GM08714 (cell line): ENCODE data around the gene TTC39B.

Experiments
- H3K4me3 ChIP-seq: fragments of 200-500 bp; sonication (Bioruptor generic); 2 replicates; pipeline ENCODE4 v1.5.1; 2014; ENCODE audit warnings: mild to moderate bottlenecking, low read length, inconsistent platforms
- ZNF274 ChIP-seq: IDR thresholded peaks from 2 replicates; pipeline ENCODE4 v1.6.1; 2012; ENCODE audit warnings: mild to moderate bottlenecking, low read depth, low read length

TTC39B gene

DNA sequence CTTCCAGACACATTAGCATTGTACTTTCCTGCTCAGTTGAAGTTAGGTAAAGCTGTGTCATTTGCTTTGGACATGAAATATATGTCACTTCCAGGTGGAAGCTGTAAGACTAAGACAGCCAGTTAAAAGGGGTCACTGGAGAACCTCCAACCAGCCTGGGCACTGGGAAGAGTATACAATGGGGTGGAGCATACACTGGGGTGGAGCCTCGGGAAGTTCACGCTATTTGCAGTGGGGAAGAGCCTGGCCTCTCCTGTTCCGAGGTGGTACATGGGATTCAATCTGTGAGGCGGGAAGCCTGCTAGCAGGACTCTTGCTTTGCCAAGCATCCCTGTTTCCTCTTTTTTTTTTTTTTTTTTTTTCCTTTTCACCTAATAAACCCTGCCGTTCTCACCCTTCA is 145.3 kb downstream of the TTC39B start:
- H3K4me3 ChIP-seq = no peak overlapping the region
- no peak for TF ChIP-seq ZNF274

DNA sequence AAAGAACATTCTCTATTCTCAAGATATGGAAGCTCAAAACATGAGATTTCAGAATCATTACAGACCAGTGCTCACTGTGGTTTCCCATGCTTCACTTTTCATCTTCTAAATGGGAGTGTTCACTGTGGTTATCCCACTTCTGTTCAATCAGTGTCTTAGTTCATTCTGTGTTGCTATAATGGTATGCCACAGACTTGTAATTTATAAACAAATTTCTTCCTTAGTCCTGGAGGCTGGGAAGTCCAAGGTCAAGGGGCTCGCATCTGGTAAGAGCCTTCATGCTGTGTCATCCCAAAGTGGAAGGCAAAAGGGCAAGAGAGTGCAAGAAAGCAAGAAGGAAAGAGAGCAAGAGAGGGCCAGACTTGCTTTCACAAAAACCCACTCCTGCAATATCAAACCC is 146.3 kb downstream of the TTC39B start:
- TF ChIP-seq ZNF274 = no peak
- no peak overlapping the region for H3K4me3 ChIP-seq

DNA sequence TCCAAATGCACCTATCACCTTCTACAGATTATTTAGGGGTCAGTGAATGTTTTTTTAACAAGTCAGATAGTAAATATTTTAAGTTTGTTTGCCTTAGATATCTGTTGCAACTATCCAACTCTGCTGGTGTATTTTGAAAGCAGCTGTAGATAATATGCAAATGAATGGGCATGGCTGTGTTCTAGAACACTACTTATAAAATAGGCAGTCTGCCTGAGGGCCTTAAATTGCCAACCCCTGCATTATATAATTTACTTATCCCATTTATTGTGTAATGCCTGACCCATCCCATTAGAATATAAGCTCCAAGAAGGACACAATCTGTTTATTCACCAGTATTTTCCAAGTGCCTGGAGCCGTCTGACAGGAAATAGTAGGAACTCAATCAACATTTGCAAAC is 149.0 kb downstream of the TTC39B start:
- no peak overlapping the region for H3K4me3 ChIP-seq
- no peak for TF ChIP-seq ZNF274

DNA sequence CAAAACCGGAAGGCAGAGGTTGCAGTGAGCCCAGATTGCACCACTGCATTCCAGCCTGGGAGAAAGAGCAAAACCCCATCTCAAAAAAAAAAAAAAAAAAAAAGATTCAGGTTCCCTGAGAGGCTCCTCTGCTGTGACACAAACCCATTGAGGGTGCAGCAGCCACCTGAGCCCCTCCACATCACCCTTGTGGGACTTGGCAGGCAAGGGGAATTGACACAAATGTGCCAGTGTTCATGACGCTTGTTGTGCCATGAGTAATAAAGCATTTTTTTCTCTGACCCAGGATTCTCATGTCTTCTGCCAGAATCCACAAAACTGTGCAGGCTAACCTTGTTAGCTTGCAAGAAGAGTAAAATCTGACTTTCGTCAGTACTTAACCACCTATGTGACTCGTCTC is 149.6 kb downstream of the TTC39B start:
- no peak overlapping the region for H3K4me3 ChIP-seq

DNA sequence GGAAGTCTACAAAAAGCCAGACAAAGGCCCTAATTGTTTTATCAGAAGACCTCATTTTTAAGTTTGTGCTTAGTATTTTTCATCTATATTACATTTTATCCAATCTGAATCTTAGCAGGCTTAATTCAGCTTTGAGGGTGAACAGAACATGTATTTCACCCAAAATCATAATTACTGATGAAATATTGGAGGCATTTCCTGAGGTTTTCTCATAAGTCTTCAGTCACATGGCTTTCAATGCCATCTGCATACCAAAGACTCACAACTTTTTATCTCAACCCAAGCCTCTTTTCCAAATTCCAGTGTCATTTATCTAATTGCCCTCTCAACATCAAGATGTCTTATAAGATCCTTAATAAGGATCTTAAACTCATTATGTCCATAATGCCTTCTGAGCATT is 150.8 kb downstream of the TTC39B start:
- H3K4me3 ChIP-seq = no peak overlapping the region
- no peak for TF ChIP-seq ZNF274

More for the DNA sequence above, 149.6 kb downstream of the TTC39B start:
- TF ChIP-seq ZNF274 = no peak

DNA sequence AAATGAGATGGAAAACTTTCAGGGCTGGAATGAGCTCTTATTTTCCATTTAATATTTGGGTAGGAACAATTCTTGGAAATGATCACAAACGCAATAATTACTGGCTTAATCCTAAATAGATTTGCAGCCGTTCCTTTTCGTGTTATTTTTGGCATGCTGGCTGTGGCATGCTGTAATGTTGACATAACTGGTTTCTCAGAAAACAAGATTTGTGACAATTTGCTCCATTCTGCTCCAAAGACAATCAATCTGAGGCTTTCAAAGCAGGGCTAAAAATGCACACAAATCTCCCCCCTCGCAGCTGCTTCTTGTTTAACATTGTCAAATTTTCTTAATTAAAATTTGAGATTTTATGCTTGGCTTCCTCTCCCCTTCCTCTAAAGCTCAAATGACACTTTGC is 151.2 kb downstream of the TTC39B start:
- H3K4me3 ChIP-seq = no peak overlapping the region
- TF ChIP-seq ZNF274 = no peak

DNA sequence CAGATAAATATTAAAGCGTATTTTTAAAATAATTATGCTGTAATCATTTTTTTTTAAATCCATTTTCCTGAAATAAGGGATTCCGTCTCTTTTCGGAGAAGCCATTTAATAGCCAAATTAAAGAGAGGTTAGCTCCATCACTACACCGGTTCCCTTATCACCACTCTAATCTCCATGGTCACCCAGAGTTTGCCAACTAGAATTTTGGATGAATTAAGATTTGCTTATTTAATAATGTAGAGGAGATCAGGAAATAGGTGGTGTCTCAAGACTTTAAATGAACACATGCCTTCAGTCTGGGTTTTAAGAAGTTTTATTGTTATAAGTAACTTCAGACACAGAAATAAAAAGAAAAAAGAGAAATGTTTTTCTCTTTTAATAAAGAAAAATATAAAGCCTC is 151.7 kb downstream of the TTC39B start:
- TF ChIP-seq ZNF274 = no peak
- no peak overlapping the region for H3K4me3 ChIP-seq

DNA sequence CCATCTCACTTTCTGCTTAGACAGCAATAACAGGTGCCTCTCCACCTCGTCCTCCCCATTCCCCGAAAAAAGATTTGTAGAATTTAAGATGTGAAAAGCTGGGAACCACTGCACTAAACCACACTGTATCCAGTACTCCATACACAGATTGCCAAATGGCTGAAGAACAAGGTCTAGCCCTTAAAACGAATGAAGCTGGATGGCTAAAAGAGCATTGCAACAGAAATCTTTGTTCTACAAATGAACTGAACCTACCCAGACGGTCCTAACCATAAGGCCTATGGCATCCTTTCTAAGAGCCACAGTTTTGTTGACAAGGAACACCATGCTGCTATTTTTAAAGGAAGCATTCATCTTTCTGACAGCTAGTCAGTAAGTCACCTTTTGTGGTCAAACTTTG is 152.3 kb downstream of the TTC39B start:
- TF ChIP-seq ZNF274 = no peak
- H3K4me3 ChIP-seq = no peak overlapping the region

DNA sequence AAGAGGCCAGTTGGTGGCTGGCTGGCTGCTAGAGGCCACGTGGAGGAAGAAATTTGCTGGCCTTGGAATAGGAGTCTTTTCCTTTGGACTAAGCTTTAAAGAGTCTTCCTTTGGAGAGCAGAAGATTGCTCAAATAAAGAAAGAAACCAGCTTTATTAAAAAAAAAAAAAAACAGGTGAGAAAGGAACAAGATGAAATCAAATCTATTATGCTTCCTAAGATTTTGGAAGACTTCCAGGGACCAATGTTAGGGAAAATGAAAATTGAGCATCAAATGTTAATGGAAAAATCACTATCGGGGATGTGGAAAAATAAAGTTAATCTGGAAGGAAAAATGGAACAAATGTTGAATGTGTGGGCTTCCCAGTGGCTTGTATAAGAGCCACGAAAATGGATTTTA is 153.1 kb downstream of the TTC39B start:
- TF ChIP-seq ZNF274 = no peak
- H3K4me3 ChIP-seq = no peak overlapping the region

DNA sequence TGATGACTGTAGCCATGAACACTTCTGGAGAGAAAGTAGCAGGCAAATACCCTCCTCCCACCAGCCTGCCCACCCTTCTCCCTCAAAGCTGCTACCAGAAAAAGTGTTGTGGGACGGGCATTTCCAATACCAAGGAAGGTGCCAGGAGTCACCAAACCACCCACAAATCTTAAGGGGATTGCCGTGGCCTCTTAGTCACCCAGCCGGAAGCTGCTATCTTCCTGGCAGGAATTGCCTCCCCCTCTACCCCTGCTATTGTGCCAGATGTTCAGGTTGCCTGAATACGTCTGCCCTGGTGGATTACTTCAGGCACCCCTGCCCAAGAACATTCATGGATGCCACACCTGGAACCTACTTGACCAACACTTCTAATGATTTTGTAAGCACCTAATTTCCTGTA is 156.1 kb downstream of the TTC39B start:
- TF ChIP-seq ZNF274 = no peak
- no peak overlapping the region for H3K4me3 ChIP-seq

DNA sequence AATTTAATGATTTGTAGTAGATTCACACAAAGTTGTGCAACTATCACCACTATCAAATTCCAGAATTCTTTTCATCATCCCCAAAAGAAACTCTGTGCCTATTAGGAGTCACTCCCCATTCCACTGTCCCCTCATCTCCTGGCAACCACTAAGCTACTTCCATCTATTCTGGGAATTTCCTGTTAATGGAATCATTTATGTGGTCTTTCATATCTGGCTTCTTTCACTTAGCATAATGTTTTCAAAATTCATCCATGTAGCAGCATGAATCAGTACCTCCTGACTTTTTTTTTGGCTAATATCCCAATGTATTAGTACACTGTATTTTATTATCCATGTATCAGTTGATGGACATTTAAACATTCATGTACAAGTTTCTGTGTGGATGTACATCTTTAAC is 157.6 kb downstream of the TTC39B start:
- TF ChIP-seq ZNF274 = no peak

DNA sequence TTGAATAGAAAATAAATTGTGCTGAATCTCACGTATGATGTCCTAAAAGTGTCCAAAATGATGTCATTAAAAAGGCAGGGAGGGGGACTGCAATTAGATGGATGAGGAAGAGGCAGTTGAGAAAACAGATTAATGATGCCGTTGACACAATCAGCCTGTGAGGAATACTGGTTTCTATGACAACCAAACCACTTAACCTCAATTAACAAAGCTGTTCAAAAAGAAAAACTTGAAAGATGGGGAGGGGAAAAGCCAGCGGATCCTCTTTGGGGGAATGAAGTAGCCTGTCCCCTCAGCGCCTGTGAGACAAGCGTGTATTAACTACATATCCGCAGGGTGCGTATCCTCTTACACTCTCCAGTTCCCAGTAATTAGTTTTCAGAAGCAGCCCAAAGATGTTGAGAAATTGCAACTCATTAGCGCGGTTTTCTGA is 160.7 kb downstream of the TTC39B start:
- no peak overlapping the region for H3K4me3 ChIP-seq
- TF ChIP-seq ZNF274 = no peak

More for the DNA sequence above, 157.6 kb downstream of the TTC39B start:
- H3K4me3 ChIP-seq = no peak overlapping the region

DNA sequence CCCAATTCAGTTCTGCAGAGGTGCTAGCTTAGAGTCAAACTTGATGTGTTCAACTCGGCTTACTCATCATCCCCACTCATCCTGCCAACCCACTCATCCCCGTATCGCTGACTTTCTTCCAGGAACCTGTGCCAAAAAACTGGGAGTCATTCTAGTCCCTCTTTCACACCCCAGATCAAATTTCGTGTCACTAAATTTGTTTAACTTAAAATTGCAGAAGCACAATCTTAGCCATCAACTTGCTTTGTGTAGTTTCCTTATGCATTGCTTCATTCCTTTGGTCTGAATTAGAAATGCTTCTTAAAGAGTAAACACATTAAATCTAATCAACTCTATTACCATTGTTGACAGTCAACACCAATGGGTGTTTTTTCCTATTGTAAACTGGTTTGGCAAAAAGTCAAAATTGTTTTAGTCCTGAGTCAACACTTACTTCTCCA is 162.4 kb downstream of the TTC39B start:
- H3K4me3 ChIP-seq = no peak overlapping the region
- TF ChIP-seq ZNF274 = no peak

DNA sequence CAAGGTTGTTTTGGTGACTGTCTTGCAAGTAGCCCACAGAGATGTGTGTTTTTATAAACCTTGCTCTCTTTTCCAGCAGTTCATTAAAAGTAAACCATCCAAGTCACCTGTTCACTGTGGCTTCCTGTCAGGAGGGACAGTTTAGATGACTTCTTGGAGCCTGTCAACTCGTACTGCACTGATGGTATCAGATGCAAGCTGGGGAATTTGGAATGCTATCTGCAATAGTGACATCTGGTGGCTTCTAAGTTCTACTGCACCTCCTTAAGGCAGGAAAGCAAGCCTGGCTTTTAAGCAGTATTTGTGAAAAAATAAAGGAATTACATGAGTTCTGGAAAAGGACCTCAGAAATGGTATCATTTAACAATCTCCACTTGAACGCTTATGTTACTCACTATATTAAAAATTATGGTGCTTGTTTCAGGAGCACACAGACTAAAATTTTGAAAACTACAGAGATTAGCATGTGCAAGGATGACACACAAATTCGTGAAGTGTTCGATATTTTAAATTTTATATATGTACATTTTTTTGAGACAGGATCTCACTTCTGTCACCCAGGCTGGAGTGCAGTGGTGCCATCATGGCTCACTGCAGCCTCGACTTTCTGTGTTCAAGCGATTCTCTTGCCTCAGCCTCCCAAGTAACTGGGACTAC is 164.0 kb downstream of the TTC39B start:
- no peak for TF ChIP-seq ZNF274
- H3K4me3 ChIP-seq = no peak overlapping the region

DNA sequence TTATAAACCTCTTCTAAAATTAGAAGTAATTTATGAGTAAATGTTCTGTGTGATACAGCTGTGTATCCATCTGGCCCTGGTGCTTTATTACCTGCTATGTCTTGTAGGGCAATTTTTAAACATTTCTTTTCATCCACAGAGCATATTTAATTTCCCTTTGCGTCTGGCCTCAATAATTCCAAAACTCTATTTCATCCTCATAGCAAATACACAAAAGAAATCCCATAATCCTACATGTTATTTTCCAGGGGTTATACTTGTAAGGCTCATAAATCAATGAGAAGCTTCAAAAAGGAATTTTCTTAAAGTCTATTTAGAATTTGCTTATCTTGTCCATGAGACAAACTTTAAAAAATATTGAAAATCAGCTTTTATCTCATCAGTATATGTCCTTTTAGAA is 167.0 kb downstream of the TTC39B start:
- no peak overlapping the region for H3K4me3 ChIP-seq
- TF ChIP-seq ZNF274 = no peak

DNA sequence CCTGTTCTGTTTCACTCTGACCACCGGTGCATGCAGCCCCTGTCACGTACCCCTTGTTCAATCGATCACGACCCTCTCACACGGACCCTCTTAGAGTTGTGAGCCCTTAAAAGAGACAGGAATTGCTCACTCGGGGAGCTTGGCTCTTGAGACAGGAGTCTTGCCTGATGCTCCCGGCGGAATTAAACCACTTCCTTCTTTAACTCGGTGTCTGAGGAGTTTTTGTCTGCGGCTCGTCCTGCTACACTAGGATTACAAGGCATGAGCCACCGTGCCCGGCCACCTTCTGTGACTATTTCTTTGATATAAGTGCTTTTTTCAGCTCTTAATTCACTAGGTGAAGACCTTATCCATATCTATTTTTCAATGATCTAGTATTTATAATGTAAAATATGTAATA is 167.5 kb downstream of the TTC39B start:
- TF ChIP-seq ZNF274 = no peak
- H3K4me3 ChIP-seq = no peak overlapping the region
